Loucy (cell line): ENCODE data around the gene PAWR.

Source experiments
- H2AFZ ChIP-seq: fragments of 200-600 bp; sonication (generic); 2 replicates; pipeline ENCODE4 v1.6.0; 2016; ENCODE audit warnings: antibody characterized with exemption, mild to moderate bottlenecking, low read length, moderate library complexity
- H3F3A ChIP-seq: fragments of 200-600 bp; 2 replicates; pipeline ENCODE4 v1.6.0; 2016; ENCODE audit warnings: antibody characterized with exemption, low read depth, mild to moderate bottlenecking
- H3K27me3 ChIP-seq: fragments of 200-600 bp; sonication (generic); 2 replicates; pipeline ENCODE4 v1.6.1; 2014; ENCODE audit warnings: low read length, mild to moderate bottlenecking; ENCODE audit not compliant: insufficient read depth, poor library complexity, severe bottlenecking
- H3K36me3 ChIP-seq: fragments of 200-600 bp; sonication (generic); 2 replicates; pipeline ENCODE4 v1.6.1; 2016; ENCODE audit warnings: low read length; ENCODE audit not compliant: insufficient read depth
- H3K4me1 ChIP-seq: fragments of 200-600 bp; sonication (generic); 2 replicates; pipeline ENCODE4 v1.5.1; 2014; ENCODE audit warnings: low read length, mild to moderate bottlenecking; ENCODE audit not compliant: insufficient read depth, poor library complexity, severe bottlenecking
- H3K4me2 ChIP-seq: fragments of 200-600 bp; sonication (generic); 2 replicates; pipeline ENCODE4 v1.6.0; 2014; ENCODE audit warnings: antibody characterized with exemption, low read length, low read depth, mild to moderate bottlenecking; ENCODE audit not compliant: poor library complexity, severe bottlenecking
- H3K4me3 ChIP-seq: fragments of 200-600 bp; sonication (generic); 2 replicates; pipeline ENCODE4 v1.5.1; 2014; ENCODE audit warnings: low read length, mild to moderate bottlenecking, mixed read lengths; ENCODE audit not compliant: poor library complexity, severe bottlenecking
- H3K79me2 ChIP-seq: fragments of 200-600 bp; sonication (generic); 2 replicates; pipeline ENCODE4 v1.6.1; 2014; ENCODE audit warnings: low read length; ENCODE audit not compliant: insufficient read depth
- H3K9ac ChIP-seq: fragments of 200-600 bp; sonication (generic); 2 replicates; pipeline ENCODE4 v1.6.0; 2014; ENCODE audit warnings: mild to moderate bottlenecking, low read depth, low read length, moderate library complexity; ENCODE audit not compliant: poor library complexity, severe bottlenecking
- H3K9me2 ChIP-seq: fragments of 200-600 bp; sonication (generic); replicated peaks from 2 replicates; pipeline ENCODE4 v1.6.1; 2016; ENCODE audit warnings: low read depth, low read length, mixed read lengths
- H3K9me3 ChIP-seq: fragments of 200-600 bp; sonication (generic); 2 replicates; pipeline ENCODE4 v1.6.1; 2014; ENCODE audit warnings: mild to moderate bottlenecking, antibody characterized with exemption, low read length, low read depth; ENCODE audit not compliant: insufficient read depth
- H4K20me1 ChIP-seq: fragments of 200-600 bp; sonication (generic); 2 replicates; pipeline ENCODE4 v1.6.0; 2014; ENCODE audit warnings: antibody characterized with exemption, low read length, mild to moderate bottlenecking; ENCODE audit not compliant: insufficient read depth, poor library complexity, severe bottlenecking
- CTCF ChIP-seq: fragments of 200-600 bp; sonication (generic); conservative IDR thresholded peaks from 2 replicates; pipeline ENCODE4 v1.5.1; 2014; ENCODE audit warnings: mild to moderate bottlenecking, antibody characterized with exemption, low read length
- EZH2phosphoT487 ChIP-seq: fragments of 200-600 bp; IDR thresholded peaks from 2 replicates; pipeline ENCODE4 v1.6.1; 2018; ENCODE audit warnings: antibody characterized with exemption, mild to moderate bottlenecking, moderate library complexity, borderline replicate concordance

Gene PAWR

GRCh38 chr12:79563021-79563740 lies 127.6 kb downstream of the PAWR start:
- Histone ChIP-seq H3F3A (no peaks in the 10 kb centered on the region), H3K79me2 (no peaks in the 10 kb centered on the region), H4K20me1 (no peaks in the 10 kb centered on the region), H3K4me2 (no peak overlapping the region), H3K9me2 (no peaks in the 10 kb centered on the region), H3K9ac (no peak overlapping the region), H2AFZ (no peak overlapping the region), H3K36me3 (no peaks in the 10 kb centered on the region), H3K4me3 (no peak overlapping the region), H3K27me3 (no peaks in the 10 kb centered on the region), H3K9me3 (0 out of 2 replicates have a peak, but pooled peaks cover 3% of the 10 kb centered on the region), H3K4me1 (no peaks in the 10 kb centered on the region)
- TF ChIP-seq EZH2phosphoT487 (no peak), CTCF (no peak)

GRCh38 chr12:79561401-79562132 lies 129.2 kb downstream of the PAWR start:
- Histone ChIP-seq H3K79me2 (no peaks in the 10 kb centered on the region), H3K27me3 (no peaks in the 10 kb centered on the region), H4K20me1 (no peaks in the 10 kb centered on the region), H3K9ac (no peak overlapping the region), H3F3A (no peaks in the 10 kb centered on the region), H2AFZ (no peak overlapping the region), H3K9me2 (no peaks in the 10 kb centered on the region), H3K36me3 (no peaks in the 10 kb centered on the region), H3K4me2 (no peak overlapping the region), H3K4me1 (no peaks in the 10 kb centered on the region), H3K9me3 (0 out of 2 replicates have a peak, but pooled peaks cover 3% of the 10 kb centered on the region), H3K4me3 (no peak overlapping the region)
- TF ChIP-seq CTCF (no peak), EZH2phosphoT487 (no peak)

- Histone ChIP-seq H2AFZ (no peak overlapping the region), H3K4me3 (no peak overlapping the region), H4K20me1 (no peaks in the 10 kb centered on the region), H3K4me2 (no peak overlapping the region), H3K9ac (no peak overlapping the region), H3K27me3 (no peaks in the 10 kb centered on the region), H3K9me3 (0 out of 2 replicates have a peak, but pooled peaks cover 3% of the 10 kb centered on the region), H3K79me2 (no peaks in the 10 kb centered on the region), H3F3A (no peaks in the 10 kb centered on the region), H3K4me1 (no peaks in the 10 kb centered on the region), H3K36me3 (no peaks in the 10 kb centered on the region), H3K9me2 (no peaks in the 10 kb centered on the region)
- TF ChIP-seq CTCF (no peak), EZH2phosphoT487 (no peak)
These were observed 130.4 kb downstream of the PAWR start for GRCh38 chr12:79560225-79560889.
